ENCODE results near the gene GAPVD1.

Gene GAPVD1

GRCh38 chr9:125407974-125408900, 146.6 kb downstream of the GAPVD1 start:
- in situ Hi-C loops (cut with MboI; ENCODE audit: low sequenced_read_pairs, unreplicated experiment) = loop anchor here (10.0 to 25.0 kb wide), 3 partner anchors 329 to 1004 kb away; partner anchors contain the start of gene PBX3
- TF ChIP-seq CTCF (IDR thresholded peaks at IDR 0.05; ENCODE audit: borderline replicate concordance, control extremely low read depth, extremely low read depth, insufficient read depth, missing control alignments) = peak; percentile 77
- DNase-seq (ENCODE audit: low spot score) = peak; percentile 94

GRCh38 chr9:125409217-125409636, 147.6 kb downstream of the GAPVD1 start:
- in situ Hi-C loops (cut with MboI; ENCODE audit: low sequenced_read_pairs, unreplicated experiment) = loop anchor here (10.0 to 25.0 kb wide), 3 partner anchors 328 to 1003 kb away; partner anchors contain the start of gene PBX3
- DNase-seq (ENCODE audit: low spot score) = peak; percentile 79
- peak; percentile 1 for TF ChIP-seq CTCF (IDR thresholded peaks at IDR 0.05; ENCODE audit: borderline replicate concordance, control extremely low read depth, extremely low read depth, insufficient read depth, missing control alignments)

- no peak for TF ChIP-seq CTCF (IDR thresholded peaks at IDR 0.05; ENCODE audit: borderline replicate concordance, control extremely low read depth, extremely low read depth, insufficient read depth, missing control alignments)
- DNase-seq (ENCODE audit: low spot score) = peak; percentile 82
- in situ Hi-C loops (cut with MboI; ENCODE audit: low sequenced_read_pairs, unreplicated experiment) = loop anchor here (10.0 to 25.0 kb wide), 3 partner anchors 327 to 1002 kb away; partner anchors contain the start of gene PBX3
These were observed 148.3 kb downstream of the GAPVD1 start for GRCh38 chr9:125409637-125410521.

DNA sequence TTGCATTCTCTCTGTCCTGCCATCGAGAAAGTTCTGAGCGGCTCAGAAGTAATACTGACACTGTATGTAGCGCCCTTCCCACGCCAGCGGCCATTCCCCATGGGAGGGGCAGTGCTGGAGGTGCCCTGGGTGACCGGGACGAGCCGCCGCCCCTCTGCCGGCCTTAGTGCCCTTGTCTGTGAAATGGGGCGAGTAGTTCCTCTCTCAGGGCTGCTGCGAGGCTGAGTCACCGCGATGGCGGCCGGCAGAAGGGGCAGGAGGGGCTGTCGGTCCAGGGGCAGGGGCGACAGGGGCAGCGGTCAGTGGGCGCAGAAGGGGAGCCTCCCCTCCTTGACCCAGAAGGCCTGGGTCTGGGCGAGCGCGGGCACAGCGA, 148.9 kb downstream of the GAPVD1 start:
- in situ Hi-C loops (cut with MboI; ENCODE audit: low sequenced_read_pairs, unreplicated experiment) = loop anchor here (25.0 kb wide), 2 partner anchors 327 to 1002 kb away; partner anchors contain the start of gene PBX3
- DNase-seq (ENCODE audit: low spot score) = no peak
- no peak for TF ChIP-seq CTCF (IDR thresholded peaks at IDR 0.05; ENCODE audit: borderline replicate concordance, control extremely low read depth, extremely low read depth, insufficient read depth, missing control alignments)

- in situ Hi-C loops (cut with MboI; ENCODE audit: low sequenced_read_pairs, unreplicated experiment) = loop anchor here (25.0 kb wide), 2 partner anchors 326 to 1001 kb away; partner anchors contain the start of gene PBX3
- no peak for DNase-seq (ENCODE audit: low spot score)
- no peak for TF ChIP-seq CTCF (IDR thresholded peaks at IDR 0.05; ENCODE audit: borderline replicate concordance, control extremely low read depth, extremely low read depth, insufficient read depth, missing control alignments)
These were observed 149.6 kb downstream of the GAPVD1 start for GRCh38 chr9:125411171-125411756.

- in situ Hi-C loops (cut with MboI; ENCODE audit: low sequenced_read_pairs, unreplicated experiment) = loop anchor here (25.0 kb wide), 2 partner anchors 325 to 1000 kb away; partner anchors contain the start of gene PBX3
- no peak for TF ChIP-seq CTCF (IDR thresholded peaks at IDR 0.05; ENCODE audit: borderline replicate concordance, control extremely low read depth, extremely low read depth, insufficient read depth, missing control alignments)
- DNase-seq (ENCODE audit: low spot score) = no peak
These were observed 150.5 kb downstream of the GAPVD1 start for GRCh38 chr9:125412166-125412565.
